Esophagus squamous epithelium (tissue), 4 donors: Measurements from ENCODE around the gene POLA1.

Source experiments
- CTCF ChIP-seq, 6 experiments: fragments of 450-650 bp in 4 of 6; fragments of 200-600 bp in 2 of 6; sonication (generic) in 2 of 6; IDR thresholded peaks; one replicate each; pipeline ENCODE4 v1.5.1; 2016 to 2019; ENCODE audit warnings: antibody characterized with exemption in 6 of 6, mild to moderate bottlenecking in 4 of 6, moderate library complexity in 4 of 6
- POLR2A ChIP-seq, 4 donors: fragments of 450-650 bp; IDR thresholded peaks; one replicate each; pipeline ENCODE4 v1.6.1; 2017; ENCODE audit warnings: antibody characterized with exemption in 4 of 4, mild to moderate bottlenecking in 4 of 4, moderate library complexity in 3 of 4

GRCh38 chrX:24720036-24720435, 26.3 kb downstream of the POLA1 start:
- no peak for TF ChIP-seq POLR2A (IDR thresholded peaks at IDR 0.05)
- no peak for TF ChIP-seq CTCF (IDR thresholded peaks at IDR 0.05)
